8988T (cell line): ENCODE data around the gene CPN2.

Experiments used
- DNase-seq: peaks from one replicate; pipeline ENCODE4 v3.0.0; 2011

CPN2 gene

GRCh38 chr3:194351080-194351672, at the start of gene CPN2:
Gene CPN2, minus strand, starts transcription at chr3:194351328. Its CDS starts 8,626 bp downstream, at chr3:194342702.
- DNase-seq: no peak

- no peak for DNase-seq
Measured at GRCh38 chr3:194399874-194400411, 48.8 kb upstream of the CPN2 start.

GRCh38 chr3:194399166-194399565, 48.0 kb upstream of the CPN2 start, which contains the start of gene GP5:
Gene GP5, minus strand, starts transcription at chr3:194399266. Its CDS starts 984 bp downstream, at chr3:194398282.
- DNase-seq: no peak

GRCh38 chr3:194397757-194398312, 46.7 kb upstream of the CPN2 start:
- DNase-seq: no peak

GRCh38 chr3:194396859-194397756, 46.0 kb upstream of the CPN2 start:
- DNase-seq: no peak

- DNase-seq: no peak
Measured at GRCh38 chr3:194396539-194396858, 45.4 kb upstream of the CPN2 start.

- DNase-seq: no peak
Measured at GRCh38 chr3:194395778-194396538, 44.8 kb upstream of the CPN2 start.

GRCh38 chr3:194395212-194395611, 44.1 kb upstream of the CPN2 start:
- no peak for DNase-seq

GRCh38 chr3:194392576-194392975, 41.4 kb upstream of the CPN2 start:
- DNase-seq: no peak

GRCh38 chr3:194390835-194391234, 39.7 kb upstream of the CPN2 start:
- no peak for DNase-seq

GRCh38 chr3:194389269-194389668, 38.1 kb upstream of the CPN2 start:
- DNase-seq: no peak

- DNase-seq: no peak
Measured at GRCh38 chr3:194387926-194388418, 36.8 kb upstream of the CPN2 start.

- DNase-seq: no peak
Measured at GRCh38 chr3:194387276-194387675, 36.1 kb upstream of the CPN2 start.

GRCh38 chr3:194386648-194387047, 35.5 kb upstream of the CPN2 start:
- DNase-seq: no peak

- no peak for DNase-seq
Measured at GRCh38 chr3:194386066-194386465, 34.9 kb upstream of the CPN2 start.

- no peak for DNase-seq
Measured at GRCh38 chr3:194384569-194385001, 33.5 kb upstream of the CPN2 start.

- no peak for DNase-seq
Measured at GRCh38 chr3:194384156-194384555, 33.0 kb upstream of the CPN2 start.

GRCh38 chr3:194383276-194383940, 32.3 kb upstream of the CPN2 start:
- DNase-seq: no peak

GRCh38 chr3:194382892-194383223, 31.7 kb upstream of the CPN2 start:
- peak; percentile 17 for DNase-seq

GRCh38 chr3:194382196-194382891, 31.2 kb upstream of the CPN2 start:
- DNase-seq: peak; percentile 6

- DNase-seq: no peak
Measured at GRCh38 chr3:194381460-194381875, 30.3 kb upstream of the CPN2 start.

- no peak for DNase-seq
Measured at GRCh38 chr3:194380326-194380725, 29.2 kb upstream of the CPN2 start.
